ENCODE data around the gene ACE. TPM values are rescaled to one million over a fixed set of nuclear protein-coding genes. Genes with fewer than 3 reads are reported as not detected.

ACE gene
- total RNA-seq, 4 donors from 2014 or later = 42.9 to 1,678 (median 1,106) TPM

- H3K27me3 ChIP-seq = no peaks in the 10 kb centered on the region
- DNase-seq = no peak
- TF ChIP-seq, protein P1, sequence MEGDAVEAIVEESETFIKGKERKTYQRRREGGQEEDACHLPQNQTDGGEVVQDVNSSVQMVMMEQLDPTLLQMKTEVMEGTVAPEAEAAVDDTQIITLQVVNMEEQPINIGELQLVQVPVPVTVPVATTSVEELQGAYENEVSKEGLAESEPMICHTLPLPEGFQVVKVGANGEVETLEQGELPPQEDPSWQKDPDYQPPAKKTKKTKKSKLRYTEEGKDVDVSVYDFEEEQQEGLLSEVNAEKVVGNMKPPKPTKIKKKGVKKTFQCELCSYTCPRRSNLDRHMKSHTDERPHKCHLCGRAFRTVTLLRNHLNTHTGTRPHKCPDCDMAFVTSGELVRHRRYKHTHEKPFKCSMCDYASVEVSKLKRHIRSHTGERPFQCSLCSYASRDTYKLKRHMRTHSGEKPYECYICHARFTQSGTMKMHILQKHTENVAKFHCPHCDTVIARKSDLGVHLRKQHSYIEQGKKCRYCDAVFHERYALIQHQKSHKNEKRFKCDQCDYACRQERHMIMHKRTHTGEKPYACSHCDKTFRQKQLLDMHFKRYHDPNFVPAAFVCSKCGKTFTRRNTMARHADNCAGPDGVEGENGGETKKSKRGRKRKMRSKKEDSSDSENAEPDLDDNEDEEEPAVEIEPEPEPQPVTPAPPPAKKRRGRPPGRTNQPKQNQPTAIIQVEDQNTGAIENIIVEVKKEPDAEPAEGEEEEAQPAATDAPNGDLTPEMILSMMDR (IDR thresholded peaks at IDR 0.05) = no peak
- no peak for TF ChIP-seq POLR2A (IDR thresholded peaks at IDR 0.05)
- H3K4me1 ChIP-seq = peaks cover 0 to 24% (median 0%) of the 10 kb centered on the region in 4 donors
- no peaks in the 10 kb centered on the region for H3K9me3 ChIP-seq
- H3K27ac ChIP-seq = no peak overlapping the region
- H3K4me3 ChIP-seq = no peak overlapping the region
- no peaks in the 10 kb centered on the region for H3K36me3 ChIP-seq
Measured at GRCh38 chr17:63528183-63528582, 51.3 kb downstream of the ACE start.

GRCh38 chr17:63529711-63530556 is 53.1 kb downstream of the ACE start:
- H3K9me3 ChIP-seq = no peaks in the 10 kb centered on the region
- no peaks in the 10 kb centered on the region for H3K36me3 ChIP-seq
- H3K27me3 ChIP-seq = no peaks in the 10 kb centered on the region
- DNase-seq = peak in 1 of 3 donors; percentile 59
- no peak for TF ChIP-seq POLR2A (IDR thresholded peaks at IDR 0.05)
- TF ChIP-seq, protein P1 (IDR thresholded peaks at IDR 0.05) = no peak
- H3K4me1 ChIP-seq = peaks cover 0 to 13% (median 0%) of the 10 kb centered on the region in 4 donors
- H3K4me3 ChIP-seq = no peak overlapping the region
- H3K27ac ChIP-seq = no peak overlapping the region

- Histone ChIP-seq H3K4me3 (no peak overlapping the region), H3K36me3 (no peaks in the 10 kb centered on the region), H3K27me3 (no peaks in the 10 kb centered on the region), H3K9me3 (no peaks in the 10 kb centered on the region), H3K4me1 (peaks cover 0 to 13% (median 0%) of the 10 kb centered on the region in 4 donors), H3K27ac (no peak overlapping the region)
- TF ChIP-seq, protein P1 (IDR thresholded peaks at IDR 0.05) = no peak
- DNase-seq = no peak
Measured at GRCh38 chr17:63530557-63531021, 53.7 kb downstream of the ACE start.

DNA sequence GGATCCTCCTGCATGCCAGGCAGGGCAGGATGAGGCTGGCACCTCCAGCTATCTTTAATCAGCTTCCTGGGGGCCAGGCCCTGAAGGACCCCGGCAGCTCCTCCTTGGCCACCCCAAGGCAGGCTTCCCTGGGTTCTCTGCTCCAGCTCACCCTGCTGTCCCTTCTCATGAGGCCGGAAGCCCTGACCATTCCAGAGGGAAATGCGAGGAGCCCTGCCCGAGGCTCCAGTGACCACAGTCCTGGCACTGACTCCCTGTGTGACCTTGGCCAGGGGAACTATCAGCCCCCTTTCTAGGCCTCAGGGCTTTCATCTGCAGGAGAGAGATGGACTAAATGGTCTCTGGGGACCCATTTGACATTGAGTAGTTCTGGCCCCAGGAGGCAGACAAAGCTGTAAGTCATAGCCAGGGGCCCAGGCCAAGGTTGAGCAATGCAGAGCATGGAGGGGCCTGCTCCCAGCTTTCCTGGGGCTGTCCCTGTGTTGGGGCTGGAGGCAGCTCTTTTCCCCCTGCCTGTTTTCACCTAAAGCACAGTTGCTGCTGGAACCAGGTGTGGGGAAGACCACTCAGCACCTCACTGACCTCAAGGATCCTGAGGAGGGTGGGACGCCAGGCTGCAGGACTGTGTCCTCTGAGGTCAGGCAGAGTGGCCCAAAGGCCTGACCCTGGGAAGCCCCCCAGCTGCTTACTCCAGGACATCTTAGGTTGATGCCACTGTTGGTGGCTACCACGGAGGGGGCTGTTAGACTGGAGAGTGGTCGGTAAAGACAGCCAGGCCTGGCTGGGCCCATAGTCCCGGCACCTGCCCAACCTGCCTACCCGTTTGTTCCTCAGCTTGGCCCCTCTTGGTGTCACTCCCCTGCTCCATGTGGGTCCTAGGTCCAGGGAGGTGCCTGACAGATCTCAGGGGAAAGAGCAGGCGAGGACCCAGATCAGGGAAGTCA is 54.4 kb downstream of the ACE start:
- Histone ChIP-seq H3K27ac (no peak overlapping the region), H3K4me3 (no peak overlapping the region), H3K4me1 (peaks cover 0 to 13% (median 0%) of the 10 kb centered on the region in 4 donors), H3K27me3 (no peaks in the 10 kb centered on the region), H3K36me3 (no peaks in the 10 kb centered on the region), H3K9me3 (no peaks in the 10 kb centered on the region)
- peak in 1 of 3 donors; percentile 41 for DNase-seq
- no peak for TF ChIP-seq POLR2A (IDR thresholded peaks at IDR 0.05)
- TF ChIP-seq, protein P1 (IDR thresholded peaks at IDR 0.05) = no peak

DNA sequence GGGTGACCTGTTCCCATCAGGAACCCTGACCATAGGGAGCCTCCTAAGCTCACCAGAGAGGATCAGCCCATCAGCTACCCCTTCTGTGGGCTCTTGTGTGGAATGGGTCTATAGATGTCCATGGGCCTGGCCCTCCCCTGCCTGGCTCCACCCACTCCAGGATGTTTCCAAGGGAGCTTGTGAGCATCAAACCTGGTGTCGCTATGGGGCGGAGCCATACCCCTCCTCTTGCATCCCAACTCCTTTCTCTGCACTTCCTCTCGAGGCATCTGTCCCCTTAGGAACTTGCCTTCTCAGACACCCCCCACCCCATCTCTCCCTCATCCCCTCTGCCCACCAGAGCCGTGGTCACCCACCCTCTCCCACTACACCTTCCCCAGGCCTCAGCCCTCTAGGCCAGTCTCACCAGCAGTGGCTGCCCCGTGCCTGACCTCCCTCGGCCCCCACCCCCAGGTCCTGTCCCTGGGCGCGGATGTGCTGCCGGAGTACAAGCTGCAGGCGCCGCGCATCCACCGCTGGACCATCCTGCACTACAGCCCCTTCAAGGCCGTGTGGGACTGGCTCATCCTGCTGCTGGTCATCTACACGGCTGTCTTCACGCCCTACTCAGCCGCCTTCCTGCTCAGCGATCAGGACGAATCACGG is 56.7 kb downstream of the ACE start:
- no peaks in the 10 kb centered on the region for H3K36me3 ChIP-seq

More for the DNA sequence above, 56.7 kb downstream of the ACE start:
- Histone ChIP-seq H3K27me3 (peaks cover 0 to 9% of the 10 kb centered on the region in 2 donors), H3K4me3 (no peak overlapping the region), H3K9me3 (no peaks in the 10 kb centered on the region), H3K4me1 (peaks cover 0 to 21% (median 3%) of the 10 kb centered on the region in 4 donors), H3K27ac (no peak overlapping the region)
- DNase-seq = no peak
- TF ChIP-seq POLR2A (IDR thresholded peaks at IDR 0.05) = no peak
- TF ChIP-seq, protein P1 (IDR thresholded peaks at IDR 0.05) = no peak
